ENCODE data around the gene THAP7.

THAP7 gene

DNA sequence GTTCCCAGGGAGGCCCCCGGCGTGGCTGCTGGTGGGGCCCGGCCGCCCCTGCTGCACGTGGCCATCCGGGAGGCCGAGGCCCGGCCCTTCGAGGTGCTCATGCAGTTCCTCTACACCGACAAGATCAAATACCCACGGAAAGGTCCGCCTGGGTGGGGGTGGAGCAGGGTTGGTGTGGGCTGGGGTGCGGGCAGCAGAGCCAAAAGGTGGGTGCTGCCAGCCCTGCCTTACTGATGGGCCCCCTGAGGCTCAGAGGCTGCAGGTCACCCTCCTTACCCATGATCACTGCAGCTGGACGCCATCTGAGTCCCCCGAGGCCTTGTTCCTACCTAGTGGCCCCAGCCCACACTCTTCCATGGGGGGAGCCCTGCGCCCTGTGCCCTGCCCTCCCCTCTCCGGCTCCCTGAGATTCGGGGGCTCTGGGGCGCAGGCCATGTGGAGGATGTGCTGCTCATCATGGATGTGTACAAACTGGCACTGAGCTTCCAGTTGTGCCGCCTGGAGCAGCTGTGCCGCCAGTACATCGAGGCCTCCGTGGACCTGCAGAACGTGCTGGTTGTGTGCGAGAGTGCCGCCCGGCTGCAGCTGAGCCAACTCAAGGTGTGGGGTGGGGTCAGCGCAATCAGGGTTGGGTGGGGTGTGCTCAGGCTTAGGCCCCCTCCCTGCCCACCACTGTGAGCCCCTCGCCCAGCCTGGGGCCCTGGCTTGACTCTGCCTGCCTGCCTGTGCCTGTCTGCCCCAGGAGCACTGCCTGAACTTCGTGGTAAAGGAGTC lies 7.6 kb downstream of the THAP7 start:
- in situ Hi-C loops (cut with MboI; ENCODE audit: low sequenced_read_pairs): no loop called here

DNA sequence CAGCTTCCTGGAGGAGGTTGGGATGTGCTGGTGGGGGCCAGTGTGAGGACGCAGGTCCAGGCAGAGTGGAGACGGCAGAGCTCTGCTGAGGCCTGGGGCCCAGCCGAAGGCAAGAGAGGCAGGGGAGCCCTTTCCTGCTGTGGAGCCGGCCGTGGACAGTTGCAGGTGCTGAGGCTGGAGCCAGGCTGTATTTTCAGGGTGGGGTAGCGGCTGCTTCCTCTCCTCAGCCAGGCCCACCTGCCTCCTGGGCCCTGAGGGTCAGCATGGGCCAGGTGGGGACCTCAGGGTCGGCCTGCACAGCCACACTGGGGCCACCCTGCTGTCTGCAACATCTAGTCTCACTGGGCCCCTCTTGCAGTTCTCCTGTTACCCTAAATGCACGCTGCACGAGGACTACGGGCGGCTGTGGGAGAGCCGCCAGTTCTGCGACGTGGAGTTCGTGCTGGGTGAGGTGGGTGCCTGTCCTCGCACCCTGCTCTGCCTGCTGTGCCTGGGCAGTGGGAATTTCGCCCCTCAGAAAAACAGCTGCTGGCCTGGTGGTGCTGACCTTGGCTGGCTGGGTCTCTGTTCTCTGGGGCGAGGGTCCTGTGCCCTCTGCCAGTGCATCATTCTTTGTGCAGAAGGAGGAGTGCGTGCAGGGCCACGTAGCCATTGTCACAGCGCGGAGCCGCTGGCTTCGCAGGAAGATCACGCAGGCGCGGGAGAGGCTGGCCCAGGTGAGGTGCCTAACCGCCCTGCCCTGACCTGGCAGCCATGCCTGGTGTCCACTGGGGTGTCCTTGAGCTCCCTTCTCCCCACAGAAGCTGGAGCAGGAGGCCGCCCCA lies 8.4 kb downstream of the THAP7 start:
- in situ Hi-C loops (cut with MboI; ENCODE audit: low sequenced_read_pairs): no loop called here

DNA sequence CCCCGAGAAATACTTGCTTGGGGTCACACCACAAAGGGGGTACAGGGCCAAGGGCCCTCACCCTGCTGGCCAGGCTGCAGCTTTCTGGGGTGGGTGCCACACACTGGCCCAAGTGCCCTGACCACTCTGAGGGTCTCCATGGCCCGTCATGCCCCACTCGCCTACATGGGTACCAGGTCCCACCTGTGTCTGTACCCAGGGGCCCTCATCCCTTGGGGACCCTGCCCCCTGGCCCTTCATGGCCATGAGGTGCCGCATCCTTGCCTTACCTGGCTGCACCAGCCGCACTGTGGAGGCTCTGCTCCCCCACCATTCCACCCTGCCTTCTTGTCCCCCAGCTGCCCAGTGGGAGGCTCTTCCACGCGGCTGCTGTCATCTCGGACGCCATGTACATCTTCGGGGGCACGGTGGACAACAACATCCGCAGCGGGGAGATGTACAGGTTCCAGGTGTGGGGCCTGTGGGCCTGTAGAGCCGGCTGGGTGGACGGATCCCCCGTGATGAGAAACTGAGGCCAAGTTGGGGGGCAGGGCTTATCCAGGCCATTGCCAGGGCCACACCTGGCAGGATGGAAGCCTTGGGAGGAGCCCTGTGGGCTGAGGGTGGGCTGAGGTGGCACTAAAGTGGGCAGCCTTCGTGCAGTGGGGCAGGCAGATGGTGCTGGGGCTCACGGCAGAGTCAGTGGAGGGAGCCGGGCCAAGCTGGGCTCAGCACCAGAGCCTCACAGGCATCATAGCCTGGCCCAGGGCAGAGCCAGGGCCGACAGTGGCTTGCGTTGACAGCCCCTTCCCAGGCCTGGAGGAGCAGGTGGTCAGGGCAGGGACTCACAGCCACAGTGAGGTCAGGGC lies 9.2 kb downstream of the THAP7 start:
- in situ Hi-C loops (cut with MboI; ENCODE audit: low sequenced_read_pairs): no loop called here

- in situ Hi-C loops (cut with MboI; ENCODE audit: low sequenced_read_pairs): no loop called here
Observed at GRCh38 chr22:20992056-20992442, 9.9 kb downstream of the THAP7 start.

GRCh38 chr22:20991252-20992055 lies 10.5 kb downstream of the THAP7 start:
- in situ Hi-C loops (cut with MboI; ENCODE audit: low sequenced_read_pairs): no loop called here

DNA sequence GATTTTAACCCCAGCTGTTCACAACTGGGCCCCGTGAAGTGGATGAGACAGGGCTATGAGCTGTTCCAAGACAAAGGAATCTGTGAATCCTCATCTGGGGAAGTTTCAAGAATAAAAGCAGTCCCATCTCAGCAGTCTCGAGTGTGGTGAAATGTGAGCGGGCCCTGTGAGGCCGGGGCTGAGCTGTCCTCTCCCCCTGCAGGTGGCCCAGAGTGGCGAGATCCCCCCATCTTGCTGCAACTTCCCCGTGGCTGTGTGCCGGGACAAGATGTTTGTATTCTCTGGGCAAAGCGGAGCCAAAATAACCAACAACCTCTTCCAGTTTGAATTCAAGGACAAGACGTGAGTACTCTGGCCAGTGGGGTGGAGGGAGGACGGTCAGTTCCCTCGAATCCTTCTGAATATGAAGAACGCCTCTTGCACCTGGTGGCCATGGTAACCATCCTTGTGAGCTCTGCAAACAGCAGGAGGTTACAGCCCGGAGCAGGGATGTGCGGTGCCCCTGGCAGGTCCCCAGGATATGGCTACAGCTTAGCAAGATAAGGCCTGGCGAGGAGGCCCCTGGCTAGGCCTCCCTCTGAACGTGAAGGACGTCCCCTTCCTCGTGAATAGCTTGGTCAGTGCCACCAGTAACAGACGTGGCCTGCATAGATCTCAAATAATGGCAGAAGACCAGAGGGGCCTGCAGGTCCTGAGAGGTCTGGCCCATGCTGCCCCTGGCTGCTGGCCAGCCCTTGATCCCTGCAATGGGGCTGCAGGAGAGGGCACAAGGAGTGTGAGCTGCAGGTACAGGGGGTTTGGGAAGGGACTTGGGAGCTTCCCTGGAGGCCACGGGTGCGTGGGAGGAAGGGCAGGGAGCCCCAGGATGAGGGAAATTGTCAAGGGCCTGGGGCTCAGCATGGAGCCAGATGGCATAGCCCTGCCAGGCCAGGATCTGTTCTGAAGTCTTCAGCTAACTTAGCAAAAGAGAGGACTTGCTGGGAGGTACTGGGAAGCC lies 11.4 kb downstream of the THAP7 start:
- in situ Hi-C loops (cut with MboI; ENCODE audit: low sequenced_read_pairs): no loop called here

GRCh38 chr22:20989323-20990138 lies 12.4 kb downstream of the THAP7 start:
- in situ Hi-C loops (cut with MboI; ENCODE audit: low sequenced_read_pairs): no loop called here

DNA sequence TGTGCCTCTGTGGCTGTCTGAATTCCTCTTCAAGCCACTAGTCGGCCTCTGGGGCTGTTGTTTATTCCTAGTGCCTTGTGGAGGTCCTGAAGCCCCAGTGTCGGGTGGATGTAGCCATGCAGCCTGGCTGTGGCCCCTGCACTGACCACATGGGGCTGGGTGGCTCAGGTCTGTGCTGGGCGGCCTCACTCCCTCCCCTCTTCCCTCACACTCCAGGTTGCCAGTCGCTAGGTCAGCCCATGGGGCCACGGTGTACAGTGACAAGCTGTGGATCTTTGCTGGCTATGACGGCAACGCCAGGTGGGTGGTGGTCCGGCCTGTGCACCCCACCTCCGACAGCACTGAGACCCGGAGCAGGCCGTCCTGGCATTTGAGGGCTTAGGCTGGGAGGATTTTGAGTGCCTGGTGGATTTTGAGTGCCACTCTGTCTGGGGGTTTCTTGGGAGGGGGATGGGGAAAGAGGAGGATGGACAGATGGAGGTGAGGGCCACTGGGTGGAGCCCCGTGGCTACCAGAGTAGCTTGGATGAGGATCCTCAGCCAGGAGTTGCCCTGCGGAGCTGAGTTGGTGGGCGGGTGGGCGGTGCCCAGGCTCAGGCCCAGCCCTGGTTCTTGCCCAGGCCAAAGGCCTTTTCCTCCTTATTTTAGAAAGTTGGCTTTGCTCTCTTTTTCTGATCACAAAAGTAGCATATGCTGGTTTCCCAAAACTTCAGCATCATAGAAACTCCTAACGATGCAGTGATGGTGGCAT lies 13.2 kb downstream of the THAP7 start:
- in situ Hi-C loops (cut with MboI; ENCODE audit: low sequenced_read_pairs): no loop called here

- in situ Hi-C loops (cut with MboI; ENCODE audit: low sequenced_read_pairs): no loop called here
Observed at GRCh38 chr22:20987375-20987774, 14.5 kb downstream of the THAP7 start.

GRCh38 chr22:20986365-20986764 lies 15.6 kb downstream of the THAP7 start:
- in situ Hi-C loops (cut with MboI; ENCODE audit: low sequenced_read_pairs): no loop called here

GRCh38 chr22:20985720-20986119 lies 16.2 kb downstream of the THAP7 start:
- in situ Hi-C loops (cut with MboI; ENCODE audit: low sequenced_read_pairs): no loop called here

DNA sequence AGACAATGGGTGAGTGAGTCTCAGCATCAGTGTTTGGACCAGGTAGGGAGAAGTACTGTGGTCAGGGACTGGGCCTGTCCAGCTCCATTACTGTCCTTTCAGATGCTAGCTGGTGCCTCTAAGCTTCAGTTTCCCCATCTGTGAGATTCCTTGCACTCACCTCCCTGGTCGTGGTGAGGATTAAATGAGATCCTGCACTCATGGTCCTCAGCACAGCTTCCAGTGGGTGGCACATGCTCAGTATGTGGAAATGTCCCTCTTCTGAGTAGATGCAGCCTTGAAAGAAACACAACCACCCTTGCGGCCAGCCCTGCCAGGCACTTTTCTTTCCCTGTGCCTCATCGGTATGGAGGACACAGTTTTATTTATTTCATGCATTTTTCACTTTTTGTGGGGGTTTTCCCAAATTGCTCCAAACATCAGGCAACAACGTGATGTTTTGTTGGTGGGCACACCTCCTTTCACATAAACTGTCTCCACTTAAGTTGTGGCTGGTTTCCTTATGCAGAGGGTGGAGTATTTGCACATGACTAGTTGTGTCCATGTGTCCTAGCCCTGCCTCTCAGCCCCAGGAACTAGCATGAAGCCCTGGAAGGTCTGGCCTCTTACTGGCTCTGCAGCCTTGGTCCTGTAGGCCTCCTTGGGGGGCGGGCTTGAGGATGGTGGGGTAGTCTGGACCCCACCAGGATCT lies 18.7 kb downstream of the THAP7 start:
- in situ Hi-C loops (cut with MboI; ENCODE audit: low sequenced_read_pairs): no loop called here

DNA sequence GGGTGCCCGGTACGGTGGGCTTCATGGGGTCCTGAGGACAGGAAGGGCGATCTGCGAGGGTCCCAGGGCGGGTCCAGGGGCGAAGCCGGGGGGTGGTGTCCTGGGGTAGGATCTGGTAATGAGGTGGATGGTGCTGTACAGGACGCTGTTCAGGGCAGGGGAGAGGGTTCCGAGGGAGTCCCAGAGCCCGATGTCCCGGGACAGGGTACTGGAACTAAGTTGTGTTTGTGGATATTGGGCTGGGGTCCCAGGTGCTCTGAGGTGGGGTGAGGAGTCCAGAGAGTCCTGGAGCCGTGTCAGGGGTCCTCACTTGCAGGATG lies 19.4 kb downstream of the THAP7 start:
- in situ Hi-C loops (cut with MboI; ENCODE audit: low sequenced_read_pairs): no loop called here

GRCh38 chr22:20981787-20982562 lies 19.9 kb downstream of the THAP7 start, which contains the start of gene LZTR1:
LZTR1 (plus strand) TSS chr22:20982297; CDS start chr22:20982372, 75 bp downstream.
- in situ Hi-C loops (cut with MboI; ENCODE audit: low sequenced_read_pairs): no loop called here

DNA sequence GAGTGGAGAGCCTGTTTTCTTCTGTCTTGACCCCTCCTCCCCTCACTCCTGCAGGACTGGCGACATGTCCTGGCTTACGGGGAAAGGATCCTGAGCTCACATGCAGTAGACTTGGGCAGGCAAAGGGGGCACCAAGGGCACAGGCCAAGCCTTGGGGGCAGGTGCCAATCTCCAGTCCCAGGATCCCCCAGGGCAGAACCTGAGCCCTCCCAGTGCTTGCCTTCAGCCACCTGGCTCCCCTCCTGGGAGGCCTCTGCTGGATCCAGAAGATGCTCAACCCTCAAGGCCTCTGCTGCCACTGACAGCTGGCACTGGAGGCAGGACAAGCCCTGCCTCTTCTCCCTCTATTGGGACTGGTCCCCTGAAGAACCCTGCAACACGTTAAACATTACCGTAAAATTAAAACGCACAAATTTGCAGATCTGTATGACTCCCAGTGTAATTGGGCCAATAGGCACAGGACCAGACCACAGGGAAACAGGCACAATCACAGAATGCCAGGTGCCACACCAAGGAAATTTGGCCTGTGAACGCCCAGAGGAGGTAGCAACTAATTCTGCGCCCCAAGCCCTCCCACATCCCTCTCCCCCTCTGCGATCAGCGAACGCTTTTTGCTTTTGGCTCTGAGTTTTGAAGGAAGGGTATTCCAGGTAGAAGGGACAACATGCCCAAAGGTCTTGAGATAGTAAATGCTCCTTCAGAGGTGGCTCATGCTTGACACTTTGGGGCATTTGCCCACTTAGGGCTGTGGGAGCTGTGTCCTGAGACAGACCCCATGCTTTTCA lies 20.8 kb downstream of the THAP7 start:
- in situ Hi-C loops (cut with MboI; ENCODE audit: low sequenced_read_pairs): no loop called here

DNA sequence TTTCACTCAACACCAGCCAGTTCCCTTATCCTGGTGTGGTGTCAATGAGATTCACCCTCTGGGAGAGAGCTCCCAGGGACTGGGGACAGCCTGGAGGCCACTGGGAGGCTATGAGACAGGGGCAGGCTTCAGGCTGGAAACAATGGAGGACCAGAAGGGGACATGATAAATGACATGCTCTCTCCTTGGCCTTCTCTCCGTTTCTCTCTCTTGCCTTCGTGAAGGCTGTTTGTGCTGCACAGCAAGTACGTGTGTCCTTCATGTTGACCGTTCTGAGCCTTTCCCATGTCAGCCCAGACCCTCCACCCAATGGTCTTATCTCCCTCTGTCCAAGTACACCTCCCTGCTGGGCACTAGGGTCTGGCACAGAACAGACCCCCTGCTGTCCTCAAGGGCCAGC lies 21.4 kb downstream of the THAP7 start:
- in situ Hi-C loops (cut with MboI; ENCODE audit: low sequenced_read_pairs): no loop called here

Data from HL-60/S4 (cell line).